Measurements from ENCODE around the gene PACRG. TPM values are rescaled to one million over a fixed set of nuclear protein-coding genes. Genes with fewer than 3 reads are reported as not detected.

PACRG gene
- polyA plus RNA-seq, 1 donor (not counting 4 experiments of a cell fraction or from before 2014, with no cell fraction given), result 0.31 TPM

DNA sequence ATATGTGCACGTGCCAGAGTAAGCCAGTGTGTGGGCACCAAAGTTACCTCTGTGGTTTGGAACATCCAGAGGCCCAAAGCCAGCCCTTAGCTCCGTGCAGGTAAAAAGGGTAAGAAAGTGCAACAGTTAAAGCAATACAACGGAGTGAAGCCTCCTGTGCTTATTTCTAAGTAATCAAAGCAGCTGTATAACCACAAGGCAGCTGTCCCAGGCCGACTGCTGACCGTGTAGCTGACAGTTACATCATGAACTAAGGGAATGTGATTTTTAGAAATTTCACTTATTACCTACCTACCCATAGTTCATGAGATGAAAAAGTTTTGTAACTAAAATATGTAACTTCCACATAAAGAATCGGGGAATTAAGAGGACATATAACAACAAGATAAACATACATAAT lies 565.5 kb downstream of the PACRG start:
- no peaks in the 10 kb centered on the region for H3K79me2 ChIP-seq (ENCODE audit: control insufficient read depth, insufficient read depth, low read length)
- H3K27me3 ChIP-seq (ENCODE audit: control insufficient read depth, extremely low read depth, insufficient read depth, low read length), result no peaks in the 10 kb centered on the region
- dilution Hi-C loops (cut with MboI; ENCODE audit: extremely low pct_ligation_motif_present, low sequenced_read_pairs), result no loop called here
- DNase-seq (ENCODE audit: low read depth, low spot score) (no peak), FAIRE-seq (no peak)
- no peaks in the 10 kb centered on the region for H4K20me1 ChIP-seq (ENCODE audit: control insufficient read depth, extremely low read depth, insufficient read depth, low read length)
- H3K36me3 ChIP-seq (ENCODE audit: control insufficient read depth in 2 of 2, extremely low read depth in 1 of 2, insufficient read depth in 2 of 2, low read length in 2 of 2), result no peaks in the 10 kb centered on the region
- no peak overlapping the region for H3K4me2 ChIP-seq (ENCODE audit: control insufficient read depth, extremely low read depth, insufficient read depth, low read depth, low read length)
- no peak overlapping the region for H3K9ac ChIP-seq (ENCODE audit: control insufficient read depth, extremely low read depth, insufficient read depth, low read length)
- H3K9me3 ChIP-seq (ENCODE audit: control insufficient read depth, low read depth, low read length), result no peaks in the 10 kb centered on the region
- no peak overlapping the region for H2AFZ ChIP-seq (ENCODE audit: control insufficient read depth, low read length)
- H3K4me1 ChIP-seq (ENCODE audit: control insufficient read depth, extremely low read depth, insufficient read depth, low read length), result no peaks in the 10 kb centered on the region
- H3K27ac ChIP-seq (ENCODE audit: control insufficient read depth, insufficient read depth, low read length), result no peak overlapping the region
- no peak overlapping the region for H3K4me3 ChIP-seq (ENCODE audit: control insufficient read depth in 2 of 3, extremely low read depth in 1 of 3, insufficient read depth in 2 of 3, low read depth in 1 of 3, low read length in 3 of 3)
- TF ChIP-seq, protein P1, sequence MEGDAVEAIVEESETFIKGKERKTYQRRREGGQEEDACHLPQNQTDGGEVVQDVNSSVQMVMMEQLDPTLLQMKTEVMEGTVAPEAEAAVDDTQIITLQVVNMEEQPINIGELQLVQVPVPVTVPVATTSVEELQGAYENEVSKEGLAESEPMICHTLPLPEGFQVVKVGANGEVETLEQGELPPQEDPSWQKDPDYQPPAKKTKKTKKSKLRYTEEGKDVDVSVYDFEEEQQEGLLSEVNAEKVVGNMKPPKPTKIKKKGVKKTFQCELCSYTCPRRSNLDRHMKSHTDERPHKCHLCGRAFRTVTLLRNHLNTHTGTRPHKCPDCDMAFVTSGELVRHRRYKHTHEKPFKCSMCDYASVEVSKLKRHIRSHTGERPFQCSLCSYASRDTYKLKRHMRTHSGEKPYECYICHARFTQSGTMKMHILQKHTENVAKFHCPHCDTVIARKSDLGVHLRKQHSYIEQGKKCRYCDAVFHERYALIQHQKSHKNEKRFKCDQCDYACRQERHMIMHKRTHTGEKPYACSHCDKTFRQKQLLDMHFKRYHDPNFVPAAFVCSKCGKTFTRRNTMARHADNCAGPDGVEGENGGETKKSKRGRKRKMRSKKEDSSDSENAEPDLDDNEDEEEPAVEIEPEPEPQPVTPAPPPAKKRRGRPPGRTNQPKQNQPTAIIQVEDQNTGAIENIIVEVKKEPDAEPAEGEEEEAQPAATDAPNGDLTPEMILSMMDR (optimal IDR thresholded peaks at IDR 0.05 in 1 of 3, IDR thresholded peaks at IDR 0.05 in 1 of 3, conservative IDR thresholded peaks at IDR 0.05 in 1 of 3; ENCODE audit: extremely low read depth in 1 of 3, insufficient read depth in 2 of 3, low read length in 3 of 3), result no peak
- no peak for TF ChIP-seq EZH2 (IDR thresholded peaks at IDR 0.05; ENCODE audit: low read length)
- H3K9me1 ChIP-seq (ENCODE audit: control insufficient read depth, extremely low read depth, insufficient read depth, low read length), result no peaks in the 10 kb centered on the region

DNA sequence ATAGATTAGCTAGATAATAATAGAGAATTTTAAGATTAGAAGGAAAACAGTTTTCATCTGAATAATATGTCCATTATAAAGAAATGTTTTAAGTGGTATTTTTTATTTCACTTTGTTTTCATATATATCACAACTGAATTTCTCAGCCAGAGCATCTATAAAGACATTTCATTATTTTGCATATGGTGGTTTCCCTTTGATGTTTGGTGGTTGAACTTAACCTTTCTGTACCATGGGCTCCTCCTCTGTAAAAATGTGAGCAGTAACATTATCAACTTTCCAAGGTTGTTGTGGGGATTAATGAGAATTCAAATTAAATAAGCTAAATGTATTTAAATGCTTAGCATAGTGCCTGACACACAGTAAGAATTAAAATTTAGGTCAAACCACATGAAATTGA lies 567.0 kb downstream of the PACRG start:
- H3K27ac ChIP-seq (ENCODE audit: control insufficient read depth, insufficient read depth, low read length), result no peak overlapping the region
- no peak for DNase-seq (ENCODE audit: low read depth, low spot score)
- H3K27me3 ChIP-seq (ENCODE audit: control insufficient read depth, extremely low read depth, insufficient read depth, low read length), result no peaks in the 10 kb centered on the region
- no peaks in the 10 kb centered on the region for H3K79me2 ChIP-seq (ENCODE audit: control insufficient read depth, insufficient read depth, low read length)
- dilution Hi-C loops (cut with MboI; ENCODE audit: extremely low pct_ligation_motif_present, low sequenced_read_pairs), result no loop called here
- H3K4me3 ChIP-seq (ENCODE audit: control insufficient read depth in 2 of 3, extremely low read depth in 1 of 3, insufficient read depth in 2 of 3, low read depth in 1 of 3, low read length in 3 of 3), result no peak overlapping the region
- H3K9me3 ChIP-seq (ENCODE audit: control insufficient read depth, low read depth, low read length), result no peaks in the 10 kb centered on the region
- H3K9me1 ChIP-seq (ENCODE audit: control insufficient read depth, extremely low read depth, insufficient read depth, low read length), result no peaks in the 10 kb centered on the region
- H2AFZ ChIP-seq (ENCODE audit: control insufficient read depth, low read length), result no peak overlapping the region
- TF ChIP-seq EZH2 (IDR thresholded peaks at IDR 0.05; ENCODE audit: low read length), result no peak
- TF ChIP-seq, protein P1 (optimal IDR thresholded peaks at IDR 0.05 in 1 of 3, IDR thresholded peaks at IDR 0.05 in 1 of 3, conservative IDR thresholded peaks at IDR 0.05 in 1 of 3; ENCODE audit: extremely low read depth in 1 of 3, insufficient read depth in 2 of 3, low read length in 3 of 3), result no peak
- FAIRE-seq, result no peak
- no peaks in the 10 kb centered on the region for H4K20me1 ChIP-seq (ENCODE audit: control insufficient read depth, extremely low read depth, insufficient read depth, low read length)
- no peak overlapping the region for H3K9ac ChIP-seq (ENCODE audit: control insufficient read depth, extremely low read depth, insufficient read depth, low read length)
- H3K4me1 ChIP-seq (ENCODE audit: control insufficient read depth, extremely low read depth, insufficient read depth, low read length), result no peaks in the 10 kb centered on the region
- no peaks in the 10 kb centered on the region for H3K36me3 ChIP-seq (ENCODE audit: control insufficient read depth in 2 of 2, extremely low read depth in 1 of 2, insufficient read depth in 2 of 2, low read length in 2 of 2)
- no peak overlapping the region for H3K4me2 ChIP-seq (ENCODE audit: control insufficient read depth, extremely low read depth, insufficient read depth, low read depth, low read length)
